Panc1 (cell line): ENCODE data around the gene MOB3A. TPM values are rescaled to one million over a fixed set of nuclear protein-coding genes. Genes with fewer than 3 reads are reported as not detected.

ENCODE experiments used
- ATAC-seq: fragments of 200-7000 bp; cut with Tn5 transposase; 2 replicates; pipeline ENCODE4 v1.9.1; 2020; ENCODE audit warnings: mild to moderate bottlenecking, moderate library complexity
- BruUV-seq: library from RNA; stranded (reverse); fragments of 400-500 nt; replicated peaks from 2 replicates; lab custom pipeline; 2021; lab: Mats Ljungman, UMichigan
- CTCF ChIA-PET: fragments of 300-600 bp; sonication (Branson Sonifier 250); formaldehyde crosslinking; loops from one replicate; lab custom pipeline; 2022; ENCODE audit warnings: antibody characterized with exemption; lab: Charles Lee
- POLR2A ChIA-PET: fragments of 300-600 bp; sonication (Branson Sonifier 250); formaldehyde crosslinking; loops from one replicate; lab custom pipeline; 2022; ENCODE audit warnings: antibody characterized with exemption; lab: Charles Lee
- DNase-seq: peaks from one replicate; pipeline ENCODE4 v3.0.0-alpha.2; 2010; ENCODE audit warnings: low read depth, low spot score
- H3K27ac ChIP-seq: 2 replicates; pipeline ENCODE4 v1.5.1; 2011; ENCODE audit warnings: mild to moderate bottlenecking, low read length, inconsistent platforms
- H3K27me3 ChIP-seq: fragments of 200-500 bp; sonication (Bioruptor generic); 2 replicates; pipeline ENCODE4 v1.6.0; 2014; ENCODE audit warnings: low read length, inconsistent platforms; ENCODE audit not compliant: control insufficient read depth, insufficient read depth
- H3K36me3 ChIP-seq: fragments of 200-500 bp; sonication (Bioruptor generic); 2 replicates; pipeline ENCODE4 v1.5.1; 2014; ENCODE audit warnings: inconsistent platforms, mild to moderate bottlenecking, low read length, moderate library complexity; ENCODE audit not compliant: control insufficient read depth, insufficient read depth
- H3K4me1 ChIP-seq: 2 replicates; pipeline ENCODE4 v1.5.1; 2011; ENCODE audit warnings: inconsistent platforms, mild to moderate bottlenecking, low read length, moderate library complexity; ENCODE audit not compliant: control insufficient read depth, insufficient read depth
- H3K4me3 ChIP-seq, 2 experiments: 2 replicates each; pipeline ENCODE4 v1.5.1; 2011 to 2012; ENCODE audit warnings: low read depth in 2 of 2, low read length in 2 of 2, mild to moderate bottlenecking in 2 of 2, inconsistent platforms in 1 of 2, moderate library complexity in 1 of 2
- H3K9me3 ChIP-seq: fragments of 200-500 bp; sonication (Bioruptor generic); 2 replicates; pipeline ENCODE4 v1.5.1; 2014; ENCODE audit warnings: low read depth, mild to moderate bottlenecking, inconsistent platforms, low read length, moderate library complexity; ENCODE audit not compliant: control insufficient read depth, insufficient read depth
- CTCF ChIP-seq: fragments of 450-650 bp; IDR thresholded peaks from 2 replicates; pipeline ENCODE4 v1.5.1; 2017; ENCODE audit warnings: mild to moderate bottlenecking
- POLR2AphosphoS5 ChIP-seq: IDR thresholded peaks from 2 replicates; pipeline ENCODE4 v1.6.1; 2012; ENCODE audit warnings: mild to moderate bottlenecking, low read depth, low read length, moderate library complexity
- SIN3A ChIP-seq: IDR thresholded peaks from 2 replicates; pipeline ENCODE4 v1.6.1; 2012; ENCODE audit warnings: low read depth, mild to moderate bottlenecking, low read length, moderate library complexity, borderline replicate concordance; ENCODE audit not compliant: insufficient read depth
- TCF7L2 ChIP-seq: IDR thresholded peaks from 2 replicates; pipeline ENCODE4 v1.6.1; 2011; ENCODE audit warnings: mild to moderate bottlenecking, low read depth, low read length, inconsistent platforms
- in situ Hi-C: cut with HindIII; loops from 2 replicates; pipeline ENCODE4 v1.10.0; 2016; ENCODE audit warnings: low sequenced_read_pairs, low pct_unique_long_range_greater_than_20kb
- intact Hi-C: fragments of 100-400 bp; cut with micrococcal nuclease; formaldehyde crosslinking; loops from one replicate; pipeline ENCODE4 v1.10.0; 2022; ENCODE audit not compliant: unreplicated experiment
- total RNA-seq: library from RNA; stranded (reverse); gene quantifications from one replicate; pipeline ENCODE4 v1.2.1, GENCODE V29; 2021; ENCODE audit not compliant: unreplicated experiment
- TF ChIP-seq, protein P1 (sequence below), 2 experiments: IDR thresholded peaks; 2 replicates each; pipeline ENCODE4 v1.6.1; 2011 to 2012; ENCODE audit warnings: low read depth in 2 of 2, control low read depth in 1 of 2, low read length in 1 of 2, mild to moderate bottlenecking in 1 of 2, moderate library complexity in 1 of 2; ENCODE audit not compliant: insufficient read depth in 1 of 2

MOB3A gene
- total RNA-seq, 1 experiment from 2014 or later, result 36.3 TPM

DNA sequence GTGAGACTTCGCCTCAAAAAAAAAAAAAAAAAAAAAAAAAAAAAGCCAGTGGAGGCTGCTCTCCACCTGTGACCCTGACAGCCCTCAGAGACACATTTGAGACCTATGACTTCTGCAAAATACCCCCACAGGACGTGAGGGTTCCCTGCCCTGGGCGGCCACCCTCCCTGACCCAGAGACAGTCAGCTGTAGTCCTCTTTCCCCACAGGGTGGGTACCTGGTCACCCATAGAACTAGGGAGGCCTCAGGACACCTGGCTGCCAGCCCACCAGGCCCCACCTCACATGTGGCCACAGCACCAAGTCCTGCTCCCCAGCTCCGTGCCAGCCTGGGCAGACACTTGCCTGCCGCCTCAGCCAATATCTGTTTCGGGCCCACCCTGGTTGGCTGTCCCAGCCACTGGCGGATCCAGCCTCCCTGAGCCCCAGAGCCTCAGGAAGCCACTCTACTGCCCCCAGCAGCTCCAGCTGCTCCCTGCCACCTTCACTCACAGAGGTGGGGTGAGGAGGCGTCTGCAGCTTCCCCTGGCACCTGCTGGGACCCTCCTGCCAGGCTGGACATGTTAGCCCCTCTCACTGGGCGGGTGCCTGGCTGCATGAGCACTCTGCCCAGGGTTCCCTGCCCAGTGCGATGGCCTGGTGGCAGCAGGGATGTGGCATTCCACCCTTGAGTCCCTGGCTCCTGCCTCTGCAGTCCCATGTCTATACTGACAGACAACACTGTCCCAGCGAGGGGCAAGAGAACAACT is 52.0 kb downstream of the MOB3A start:
- ATAC-seq (no peak), DNase-seq (no peak)
- ChIA-PET POLR2A (no interaction called here), CTCF (interaction anchor here (0.5 kb wide), 1 partner anchor 265 kb away, joined by 3 read pairs; no protein-coding TSS in a partner anchor)
- TF ChIP-seq CTCF, result peak; percentile 3; the same call in 1 of the 2 replicates
- TF ChIP-seq, protein P1, sequence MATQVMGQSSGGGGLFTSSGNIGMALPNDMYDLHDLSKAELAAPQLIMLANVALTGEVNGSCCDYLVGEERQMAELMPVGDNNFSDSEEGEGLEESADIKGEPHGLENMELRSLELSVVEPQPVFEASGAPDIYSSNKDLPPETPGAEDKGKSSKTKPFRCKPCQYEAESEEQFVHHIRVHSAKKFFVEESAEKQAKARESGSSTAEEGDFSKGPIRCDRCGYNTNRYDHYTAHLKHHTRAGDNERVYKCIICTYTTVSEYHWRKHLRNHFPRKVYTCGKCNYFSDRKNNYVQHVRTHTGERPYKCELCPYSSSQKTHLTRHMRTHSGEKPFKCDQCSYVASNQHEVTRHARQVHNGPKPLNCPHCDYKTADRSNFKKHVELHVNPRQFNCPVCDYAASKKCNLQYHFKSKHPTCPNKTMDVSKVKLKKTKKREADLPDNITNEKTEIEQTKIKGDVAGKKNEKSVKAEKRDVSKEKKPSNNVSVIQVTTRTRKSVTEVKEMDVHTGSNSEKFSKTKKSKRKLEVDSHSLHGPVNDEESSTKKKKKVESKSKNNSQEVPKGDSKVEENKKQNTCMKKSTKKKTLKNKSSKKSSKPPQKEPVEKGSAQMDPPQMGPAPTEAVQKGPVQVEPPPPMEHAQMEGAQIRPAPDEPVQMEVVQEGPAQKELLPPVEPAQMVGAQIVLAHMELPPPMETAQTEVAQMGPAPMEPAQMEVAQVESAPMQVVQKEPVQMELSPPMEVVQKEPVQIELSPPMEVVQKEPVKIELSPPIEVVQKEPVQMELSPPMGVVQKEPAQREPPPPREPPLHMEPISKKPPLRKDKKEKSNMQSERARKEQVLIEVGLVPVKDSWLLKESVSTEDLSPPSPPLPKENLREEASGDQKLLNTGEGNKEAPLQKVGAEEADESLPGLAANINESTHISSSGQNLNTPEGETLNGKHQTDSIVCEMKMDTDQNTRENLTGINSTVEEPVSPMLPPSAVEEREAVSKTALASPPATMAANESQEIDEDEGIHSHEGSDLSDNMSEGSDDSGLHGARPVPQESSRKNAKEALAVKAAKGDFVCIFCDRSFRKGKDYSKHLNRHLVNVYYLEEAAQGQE (IDR thresholded peaks at IDR 0.05; ENCODE audit: insufficient read depth in 1 of 2, low read depth in 2 of 2, low read length in 1 of 2), result no peak
- BruUV-seq, result no TSS peak
- Histone ChIP-seq H3K36me3 (no peaks in the 10 kb centered on the region; the same call in 1 of the 2 replicates), H3K9me3 (no peaks in the 10 kb centered on the region), H3K27ac (no peak overlapping the region), H3K4me1 (peaks cover 58% of the 10 kb centered on the region), H3K4me3 (no peak overlapping the region), H3K27me3 (no peaks in the 10 kb centered on the region)
- intact Hi-C loops, result no loop called here
- in situ Hi-C loops, result no loop called here

- POLR2A ChIA-PET, result interaction anchor here (0.7 kb wide), 1 partner anchor 19 kb away, joined by 7 read pairs; no protein-coding TSS in a partner anchor
- TF ChIP-seq SIN3A, result no peak
- TF ChIP-seq, protein P1 (IDR thresholded peaks at IDR 0.05; ENCODE audit: insufficient read depth in 1 of 2, low read depth in 2 of 2, low read length in 1 of 2), result no peak
- TF ChIP-seq POLR2AphosphoS5, result no peak
- TF ChIP-seq TCF7L2, result no peak
- TF ChIP-seq CTCF, result no peak
- Histone ChIP-seq H3K9me3 (no peaks in the 10 kb centered on the region), H3K27me3 (no peaks in the 10 kb centered on the region), H3K36me3 (no peaks in the 10 kb centered on the region; the same call in 1 of the 2 replicates), H3K27ac (0 out of 2 replicates have a peak overlapping the region, but pooled peaks have one; percentile 77), H3K4me3 (no peak overlapping the region), H3K4me1 (peaks cover 53% of the 10 kb centered on the region)
- BruUV-seq, result no TSS peak
- no peak for ATAC-seq
- intact Hi-C loops (no loop called here), in situ Hi-C loops (no loop called here)
- CTCF ChIA-PET, result no interaction called here
- no peak for DNase-seq
These were observed 52.9 kb downstream of the MOB3A start for GRCh38 chr19:2043251-2043641.
